ENCODE measurements around the gene RBM42.

- TF ChIP-seq EP300 (IDR thresholded peaks at IDR 0.05) (no peak), CTCF (IDR thresholded peaks at IDR 0.05) (no peak), POLR2AphosphoS5 (IDR thresholded peaks at IDR 0.05) (no peak), POLR2A (IDR thresholded peaks at IDR 0.05; ENCODE audit: low read depth) (no peak)
Observed at GRCh38 chr19:35618857-35619256, 10.0 kb upstream of the RBM42 start.
